Keratinocyte (primary cell): Measurements from ENCODE around the gene LAMA2.

ENCODE experiments used
- EZH2 ChIP-seq: IDR thresholded peaks from one replicate; pipeline ENCODE4 v1.6.1; 2012; ENCODE audit warnings: inconsistent platforms, mild to moderate bottlenecking, low read length, moderate library complexity
- TF ChIP-seq, protein P1 (sequence below), 3 experiments: IDR thresholded peaks in 1 of 3; conservative IDR thresholded peaks in 1 of 3; optimal IDR thresholded peaks in 1 of 3; 2 replicates in 2 of 3; 3 replicates in 1 of 3; pipeline versions ENCODE3 to v1.5.1; 2011; ENCODE audit warnings: low read length in 3 of 3, mild to moderate bottlenecking in 3 of 3, moderate library complexity in 2 of 3, control low read depth in 1 of 3, inconsistent platforms in 1 of 3; ENCODE audit not compliant: insufficient read depth in 2 of 3; ENCODE audit errors: extremely low read depth in 1 of 3

DNA sequence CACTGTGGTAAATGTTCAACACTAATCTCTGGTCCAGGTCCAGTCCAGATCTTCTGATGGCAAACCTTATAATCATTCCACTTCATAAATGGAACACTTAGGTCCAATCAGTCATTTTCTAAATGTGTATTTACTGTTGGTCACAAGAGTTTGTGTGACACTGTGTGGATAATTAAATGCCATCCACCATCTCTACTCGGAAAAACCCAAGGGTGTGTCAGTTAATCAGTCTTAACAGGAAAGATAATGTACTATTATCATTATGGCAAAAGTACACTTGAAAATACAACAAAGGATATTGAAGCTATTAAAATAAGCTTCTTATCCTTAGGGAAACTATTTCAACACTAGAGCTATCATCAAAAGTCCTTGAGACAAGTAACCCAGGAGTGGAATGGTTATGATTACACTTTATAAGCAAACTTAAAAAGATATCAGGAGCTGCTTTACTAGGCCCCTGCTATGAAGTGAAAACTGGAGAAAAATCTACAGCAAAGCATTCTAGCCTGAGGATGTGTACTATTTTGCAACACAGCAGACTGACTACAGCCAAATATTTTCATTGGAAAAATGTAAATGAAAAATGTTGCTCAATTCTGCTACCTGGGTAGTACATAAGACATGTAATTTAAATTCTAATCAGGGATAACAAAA lies 227.9 kb downstream of the LAMA2 start:
- no peak for TF ChIP-seq EZH2
- TF ChIP-seq, protein P1, sequence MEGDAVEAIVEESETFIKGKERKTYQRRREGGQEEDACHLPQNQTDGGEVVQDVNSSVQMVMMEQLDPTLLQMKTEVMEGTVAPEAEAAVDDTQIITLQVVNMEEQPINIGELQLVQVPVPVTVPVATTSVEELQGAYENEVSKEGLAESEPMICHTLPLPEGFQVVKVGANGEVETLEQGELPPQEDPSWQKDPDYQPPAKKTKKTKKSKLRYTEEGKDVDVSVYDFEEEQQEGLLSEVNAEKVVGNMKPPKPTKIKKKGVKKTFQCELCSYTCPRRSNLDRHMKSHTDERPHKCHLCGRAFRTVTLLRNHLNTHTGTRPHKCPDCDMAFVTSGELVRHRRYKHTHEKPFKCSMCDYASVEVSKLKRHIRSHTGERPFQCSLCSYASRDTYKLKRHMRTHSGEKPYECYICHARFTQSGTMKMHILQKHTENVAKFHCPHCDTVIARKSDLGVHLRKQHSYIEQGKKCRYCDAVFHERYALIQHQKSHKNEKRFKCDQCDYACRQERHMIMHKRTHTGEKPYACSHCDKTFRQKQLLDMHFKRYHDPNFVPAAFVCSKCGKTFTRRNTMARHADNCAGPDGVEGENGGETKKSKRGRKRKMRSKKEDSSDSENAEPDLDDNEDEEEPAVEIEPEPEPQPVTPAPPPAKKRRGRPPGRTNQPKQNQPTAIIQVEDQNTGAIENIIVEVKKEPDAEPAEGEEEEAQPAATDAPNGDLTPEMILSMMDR (optimal IDR thresholded peaks at IDR 0.05 in 1 of 3, IDR thresholded peaks at IDR 0.05 in 1 of 3, conservative IDR thresholded peaks at IDR 0.05 in 1 of 3; ENCODE audit: extremely low read depth in 1 of 3, insufficient read depth in 2 of 3, low read length in 3 of 3) = no peak
